NT2/D1 (cell line): ENCODE data around the gene PDE6A.

Experiments
- DNase-seq: peaks from one replicate; pipeline ENCODE4 v3.0.0-alpha.2; 2011; ENCODE audit warnings: low read depth, low spot score
- H3K27me3 ChIP-seq: 2 replicates; pipeline ENCODE4 v1.6.0; 2011; ENCODE audit warnings: mild to moderate bottlenecking; ENCODE audit not compliant: insufficient read length, insufficient read depth
- H3K36me3 ChIP-seq: 2 replicates; pipeline ENCODE4 v1.6.1; 2011; ENCODE audit warnings: mild to moderate bottlenecking, low read length, mixed read lengths; ENCODE audit not compliant: insufficient read depth, insufficient read length
- H3K4me1 ChIP-seq: 2 replicates; pipeline ENCODE4 v1.5.1; 2011; ENCODE audit not compliant: insufficient read depth, insufficient read length
- H3K4me3 ChIP-seq: 2 replicates; pipeline ENCODE4 v1.5.1; 2011; ENCODE audit warnings: low read depth; ENCODE audit not compliant: insufficient read length
- H3K9ac ChIP-seq: 2 replicates; pipeline ENCODE4 v1.6.0; 2011; ENCODE audit warnings: low read depth; ENCODE audit not compliant: insufficient read length
- H3K9me3 ChIP-seq: 2 replicates; pipeline ENCODE4 v1.5.1; 2011; ENCODE audit warnings: mild to moderate bottlenecking, low read length; ENCODE audit not compliant: insufficient read depth
- SUZ12 ChIP-seq: IDR thresholded peaks from 2 replicates; pipeline ENCODE4 v1.6.1; 2011; ENCODE audit not compliant: insufficient read length, insufficient read depth; ENCODE audit errors: extremely low read depth
- YY1 ChIP-seq: IDR thresholded peaks from 2 replicates; pipeline ENCODE4 v1.6.1; 2011; ENCODE audit not compliant: insufficient read length, insufficient read depth
- ZNF274 ChIP-seq: IDR thresholded peaks from 2 replicates; pipeline ENCODE4 v1.6.1; 2011; ENCODE audit warnings: mild to moderate bottlenecking, low read depth, low read length

PDE6A gene

GRCh38 chr5:149940941-149941644 lies 3.5 kb downstream of the PDE6A start:
- TF ChIP-seq SUZ12 (no peak), ZNF274 (no peak), YY1 (no peak)
- no peak for DNase-seq
- Histone ChIP-seq H3K27me3 (no peaks in the 10 kb centered on the region), H3K9me3 (no peaks in the 10 kb centered on the region), H3K4me1 (no peaks in the 10 kb centered on the region), H3K9ac (no peak overlapping the region), H3K4me3 (no peak overlapping the region), H3K36me3 (no peaks in the 10 kb centered on the region)

GRCh38 chr5:149940077-149940574 lies 4.5 kb downstream of the PDE6A start:
- no peak for TF ChIP-seq YY1
- no peak for TF ChIP-seq SUZ12
- no peak for TF ChIP-seq ZNF274
- no peak for DNase-seq
- no peaks in the 10 kb centered on the region for H3K9me3 ChIP-seq
- H3K36me3 ChIP-seq, result no peaks in the 10 kb centered on the region
- H3K4me1 ChIP-seq, result no peaks in the 10 kb centered on the region
- H3K4me3 ChIP-seq, result no peak overlapping the region
- no peak overlapping the region for H3K9ac ChIP-seq
- no peaks in the 10 kb centered on the region for H3K27me3 ChIP-seq

GRCh38 chr5:149939546-149939945 lies 5.0 kb downstream of the PDE6A start:
- DNase-seq, result no peak
- no peaks in the 10 kb centered on the region for H3K27me3 ChIP-seq
- no peak overlapping the region for H3K4me3 ChIP-seq
- H3K4me1 ChIP-seq, result no peaks in the 10 kb centered on the region
- H3K36me3 ChIP-seq, result no peaks in the 10 kb centered on the region
- H3K9me3 ChIP-seq, result no peaks in the 10 kb centered on the region
- H3K9ac ChIP-seq, result no peak overlapping the region
- TF ChIP-seq ZNF274 (no peak), SUZ12 (no peak), YY1 (no peak)

- no peak overlapping the region for H3K9ac ChIP-seq
- no peaks in the 10 kb centered on the region for H3K9me3 ChIP-seq
- no peak overlapping the region for H3K4me3 ChIP-seq
- no peak for DNase-seq
- TF ChIP-seq ZNF274 (no peak), YY1 (no peak), SUZ12 (no peak)
- no peaks in the 10 kb centered on the region for H3K36me3 ChIP-seq
- no peaks in the 10 kb centered on the region for H3K4me1 ChIP-seq
- H3K27me3 ChIP-seq, result no peaks in the 10 kb centered on the region
These were observed 5.7 kb downstream of the PDE6A start for GRCh38 chr5:149938791-149939358.

GRCh38 chr5:149938279-149938678 lies 6.3 kb downstream of the PDE6A start:
- no peak overlapping the region for H3K9ac ChIP-seq

GRCh38 chr5:149937610-149938009 lies 7.0 kb downstream of the PDE6A start:
- no peak for DNase-seq
- Histone ChIP-seq H3K9ac (no peak overlapping the region), H3K27me3 (no peaks in the 10 kb centered on the region), H3K4me1 (no peaks in the 10 kb centered on the region), H3K9me3 (no peaks in the 10 kb centered on the region), H3K36me3 (no peaks in the 10 kb centered on the region), H3K4me3 (no peak overlapping the region)
- TF ChIP-seq YY1, result no peak
- no peak for TF ChIP-seq SUZ12

More at GRCh38 chr5:149938279-149938678, 6.3 kb downstream of the PDE6A start:
- DNase-seq, result no peak
- H3K4me3 ChIP-seq, result no peak overlapping the region
- no peaks in the 10 kb centered on the region for H3K27me3 ChIP-seq
- no peak for TF ChIP-seq YY1
- no peak for TF ChIP-seq ZNF274
- TF ChIP-seq SUZ12, result no peak
- H3K36me3 ChIP-seq, result no peaks in the 10 kb centered on the region
- H3K4me1 ChIP-seq, result no peaks in the 10 kb centered on the region
- no peaks in the 10 kb centered on the region for H3K9me3 ChIP-seq

GRCh38 chr5:149936700-149937091 lies 7.9 kb downstream of the PDE6A start:
- Histone ChIP-seq H3K4me1 (no peaks in the 10 kb centered on the region), H3K9me3 (no peaks in the 10 kb centered on the region), H3K36me3 (no peaks in the 10 kb centered on the region), H3K4me3 (no peak overlapping the region), H3K27me3 (no peaks in the 10 kb centered on the region), H3K9ac (no peak overlapping the region)
- no peak for DNase-seq
- TF ChIP-seq SUZ12 (no peak), YY1 (no peak), ZNF274 (no peak)
